ENCODE measurements around the gene CLIP1. TPM values are rescaled to one million over a fixed set of nuclear protein-coding genes. Genes with fewer than 3 reads are reported as not detected.

CLIP1 gene
- total RNA-seq, 1 experiment from 2014 or later, result 42.9 TPM

- Histone ChIP-seq H2AFZ (ENCODE audit: low read depth, low read length, poor library complexity, severe bottlenecking) (no peak overlapping the region), H3K79me2 (ENCODE audit: insufficient read depth, low read length) (peaks cover 32% of the 10 kb centered on the region), H4K20me1 (ENCODE audit: insufficient read depth) (no peaks in the 10 kb centered on the region), H3K36me3 (ENCODE audit: control insufficient read depth in 1 of 2, insufficient read depth in 2 of 2, low read length in 2 of 2) (no peaks in the 10 kb centered on the region), H3K9ac (ENCODE audit: low read length) (no peak overlapping the region), H3K4me3 (replicated peaks in 1 of 2; ENCODE audit: low read depth in 1 of 2, low read length in 2 of 2) (no peak overlapping the region), H3K4me2 (ENCODE audit: low read length) (no peak overlapping the region), H3K9me3 (ENCODE audit: control insufficient read depth in 1 of 2, insufficient read depth in 1 of 2, low read depth in 1 of 2, low read length in 2 of 2) (no peaks in the 10 kb centered on the region), H3K9me2 (ENCODE audit: insufficient read depth) (no peaks in the 10 kb centered on the region), H3K27ac (ENCODE audit: low read depth, low read length) (no peak overlapping the region), H3K4me1 (ENCODE audit: control insufficient read depth in 1 of 2, insufficient read depth in 2 of 2, low read length in 2 of 2) (no peaks in the 10 kb centered on the region), H3K27me3 (ENCODE audit: insufficient read depth, low read length) (no peaks in the 10 kb centered on the region)
- ChIA-PET RAD21 (ENCODE audit: low non-redundant PET in 1 of 2, low total read pairs in 2 of 2, uncharacterized antibody in 2 of 2, unreplicated experiment in 2 of 2) (no interaction called here), POLR2A (no interaction called here), CTCF (no interaction called here)
- ATAC-seq, result no peak
- intact Hi-C loops (cut with micrococcal nuclease), result no loop called here
- no TSS peak for BruUV-seq (replicated peaks)
- TF ChIP-seq ZNF274 (IDR thresholded peaks at IDR 0.05; ENCODE audit: low read depth, low read length), result no peak
- TF ChIP-seq ATF3 (IDR thresholded peaks at IDR 0.05), result no peak
- no peak for TF ChIP-seq ZBTB33 (IDR thresholded peaks at IDR 0.05; ENCODE audit: extremely low read depth, insufficient replicate concordance, low read length)
- TF ChIP-seq ELF1 (IDR thresholded peaks at IDR 0.05; ENCODE audit: borderline replicate concordance, low read depth), result no peak
- TF ChIP-seq CBX3 (IDR thresholded peaks at IDR 0.05; ENCODE audit: low read depth), result no peak
- no peak for TF ChIP-seq EGR1 (IDR thresholded peaks at IDR 0.05; ENCODE audit: low read depth)
- no peak for TF ChIP-seq SP1 (IDR thresholded peaks at IDR 0.05; ENCODE audit: low read depth)
- TF ChIP-seq ZFX (IDR thresholded peaks at IDR 0.05), result no peak
- no peak for TF ChIP-seq YY1 (IDR thresholded peaks at IDR 0.05; ENCODE audit: extremely low read depth, insufficient replicate concordance, low read depth, low read length)
- no peak for TF ChIP-seq POLR2AphosphoS5 (IDR thresholded peaks at IDR 0.05; ENCODE audit: low read depth, low read length)
- TF ChIP-seq TCF7L2 (IDR thresholded peaks at IDR 0.05; ENCODE audit: borderline replicate concordance, extremely low read depth, insufficient read depth, insufficient read length), result no peak
- no peak for TF ChIP-seq CEBPB (IDR thresholded peaks at IDR 0.05; ENCODE audit: low read depth)
- TF ChIP-seq SIN3A (IDR thresholded peaks at IDR 0.05; ENCODE audit: low read depth), result no peak
- no peak for TF ChIP-seq JUND (IDR thresholded peaks at IDR 0.05)
- TF ChIP-seq POLR2A (IDR thresholded peaks at IDR 0.05; ENCODE audit: borderline replicate concordance, extremely low read depth, insufficient read depth, insufficient read length), result no peak
- no peak for DNase-seq (ENCODE audit: low read depth, low spot score)
Observed at GRCh38 chr12:122385171-122386016, 37.1 kb downstream of the CLIP1 start.

Measured in HCT116 (cell line).